Stimulated activated memory B cell treated with anti-CD40 and anti-IgM and Interleukin-4, amounts not matched to agents 10 μg/mL and 1 μg/mL and 100 μg/mL, for 72 hours (primary cell): ENCODE data around the gene PTPRN2.

Source experiments
- ATAC-seq: fragments of 150-1000 bp; cut with Tn5 transposase; 2 replicates; pipeline ENCODE4 v1.10.0; 2021
- H3K27ac Mint-ChIP-seq: one replicate; pipeline ENCODE4 v1.8.0; 2022; ENCODE audit warnings: mild to moderate bottlenecking, mixed read lengths
- H3K27me3 Mint-ChIP-seq: one replicate; pipeline ENCODE4 v1.8.0; 2022; ENCODE audit warnings: mixed read lengths
- H3K36me3 Mint-ChIP-seq: one replicate; pipeline ENCODE4 v1.8.0; 2022; ENCODE audit warnings: mixed read lengths
- H3K4me1 Mint-ChIP-seq: one replicate; pipeline ENCODE4 v1.8.0; 2022; ENCODE audit warnings: mixed read lengths
- H3K4me3 Mint-ChIP-seq: one replicate; pipeline ENCODE4 v1.8.0; 2022; ENCODE audit warnings: mild to moderate bottlenecking, moderate library complexity, mixed read lengths
- H3K9me3 Mint-ChIP-seq: one replicate; pipeline ENCODE4 v1.8.0; 2022; ENCODE audit warnings: mixed read lengths

PTPRN2 gene

DNA sequence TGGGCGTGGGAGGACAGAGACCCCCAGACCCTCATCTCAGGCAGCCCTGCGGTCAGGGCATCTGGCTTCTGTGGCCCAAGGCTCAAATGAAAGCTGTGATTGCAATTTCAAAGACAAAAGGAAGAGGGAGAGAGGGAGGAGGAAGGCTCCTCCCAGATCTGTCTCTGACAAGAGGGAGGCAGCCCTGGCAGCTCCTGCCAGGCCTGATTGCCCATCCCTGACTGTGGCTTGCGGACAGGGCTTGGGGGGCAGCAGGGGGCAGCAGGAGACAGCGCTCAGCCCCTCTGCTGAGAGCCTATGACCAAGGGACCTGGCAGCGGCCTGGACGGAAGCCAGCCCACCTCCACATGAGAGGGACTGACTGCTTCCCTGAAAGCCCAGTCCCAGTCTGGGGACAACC is 91.8 kb downstream of the PTPRN2 start:
- peak; percentile 48 for ATAC-seq
- H3K36me3 Mint-ChIP-seq: no peaks in the 10 kb centered on the region
- peaks cover 18% of the 10 kb centered on the region for H3K27me3 Mint-ChIP-seq
- H3K9me3 Mint-ChIP-seq: no peaks in the 10 kb centered on the region
- peaks cover 6% of the 10 kb centered on the region for H3K4me1 Mint-ChIP-seq
- no peak overlapping the region for H3K4me3 Mint-ChIP-seq
- no peak overlapping the region for H3K27ac Mint-ChIP-seq

DNA sequence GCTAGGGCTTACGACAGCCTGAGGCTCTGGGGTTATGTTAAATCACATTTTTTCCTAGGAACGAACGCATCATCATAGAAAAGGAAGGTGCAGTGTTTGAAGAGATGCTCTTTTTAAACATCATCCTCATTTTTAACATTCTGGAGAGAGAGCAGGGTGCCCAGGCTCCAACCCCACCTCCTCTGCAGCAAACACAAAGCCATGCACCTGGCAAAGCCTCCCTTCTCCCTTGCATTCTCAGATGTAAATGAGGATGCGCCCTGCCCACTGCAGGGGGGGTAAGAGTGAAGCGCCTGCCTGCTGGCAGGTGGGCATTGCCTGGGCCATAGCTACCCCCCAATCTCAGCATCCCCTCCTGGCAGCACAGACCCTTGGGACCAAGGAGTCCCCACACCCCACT is 92.4 kb downstream of the PTPRN2 start:
- Mint-ChIP-seq H3K27me3 (peaks cover 18% of the 10 kb centered on the region), H3K9me3 (no peaks in the 10 kb centered on the region), H3K27ac (no peak overlapping the region), H3K36me3 (no peaks in the 10 kb centered on the region), H3K4me3 (no peak overlapping the region), H3K4me1 (peaks cover 6% of the 10 kb centered on the region)
- no peak for ATAC-seq

DNA sequence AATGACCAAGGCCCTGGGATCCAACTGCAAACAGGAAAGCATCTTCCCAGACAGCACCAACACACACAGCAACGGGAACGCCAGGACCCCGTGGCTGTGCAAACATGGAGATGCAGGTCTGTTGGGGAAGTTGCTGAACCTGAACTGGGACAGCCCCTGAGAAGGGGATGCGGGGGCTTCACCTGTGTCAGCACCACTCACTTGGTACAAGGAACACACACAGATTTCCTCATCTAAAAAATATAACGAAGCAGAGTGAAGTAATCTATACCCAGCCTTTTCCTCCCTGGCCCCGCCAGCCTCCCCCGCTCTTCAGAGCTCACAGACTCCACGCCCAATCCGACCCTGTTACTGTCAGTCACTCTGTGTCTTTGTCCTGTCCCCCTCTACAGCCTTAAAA is 93.0 kb downstream of the PTPRN2 start:
- Mint-ChIP-seq H3K9me3 (no peaks in the 10 kb centered on the region), H3K36me3 (no peaks in the 10 kb centered on the region), H3K27ac (no peak overlapping the region), H3K4me1 (peaks cover 6% of the 10 kb centered on the region), H3K27me3 (peaks cover 18% of the 10 kb centered on the region), H3K4me3 (no peak overlapping the region)
- no peak for ATAC-seq

DNA sequence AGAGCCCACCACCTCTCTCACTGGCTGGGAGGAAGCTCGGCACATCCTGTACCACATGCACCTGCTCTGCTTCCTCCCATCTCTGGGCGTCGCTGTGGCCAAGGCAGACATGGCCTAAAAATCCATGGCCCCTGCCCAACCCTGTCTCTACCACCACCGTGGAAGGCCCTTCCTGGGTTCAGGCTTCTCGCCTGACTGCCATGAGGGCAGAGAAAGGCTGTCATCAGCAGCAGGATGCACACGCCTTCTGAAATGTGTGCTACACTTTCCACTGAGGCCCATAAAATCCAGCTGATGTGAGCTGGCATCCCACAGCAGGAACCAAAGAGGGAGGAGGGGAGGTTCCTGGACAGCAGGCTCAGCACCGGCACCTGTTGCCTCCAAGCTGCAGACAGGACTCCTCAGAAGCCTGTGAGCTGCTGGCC is 93.4 kb downstream of the PTPRN2 start:
- H3K27ac Mint-ChIP-seq: no peak overlapping the region
- no peaks in the 10 kb centered on the region for H3K9me3 Mint-ChIP-seq
- H3K36me3 Mint-ChIP-seq: no peaks in the 10 kb centered on the region
- H3K27me3 Mint-ChIP-seq: peaks cover 18% of the 10 kb centered on the region
- H3K4me1 Mint-ChIP-seq: peaks cover 6% of the 10 kb centered on the region
- peak; percentile 52 for ATAC-seq
- H3K4me3 Mint-ChIP-seq: no peak overlapping the region

DNA sequence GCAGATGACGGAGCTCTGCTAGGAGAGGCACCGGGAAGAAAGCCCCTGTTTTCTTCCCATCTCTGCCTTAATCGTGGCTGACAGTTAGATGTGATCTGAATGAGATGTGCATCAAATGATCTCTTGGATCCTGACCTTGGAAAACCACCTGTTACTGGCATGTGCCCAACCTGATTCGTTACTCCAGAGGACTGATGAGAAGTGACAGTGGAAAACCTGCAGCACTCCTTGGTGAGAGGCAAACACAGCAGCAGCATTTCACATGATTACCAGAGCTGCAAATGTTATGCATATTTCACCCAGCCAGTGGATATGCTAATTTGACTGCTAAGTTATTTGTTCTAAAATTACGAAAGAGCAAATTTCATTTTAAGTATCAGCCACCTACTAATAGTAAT is 95.3 kb downstream of the PTPRN2 start:
- Mint-ChIP-seq H3K27me3 (peaks cover 4% of the 10 kb centered on the region), H3K36me3 (no peaks in the 10 kb centered on the region), H3K27ac (no peak overlapping the region), H3K4me1 (peaks cover 6% of the 10 kb centered on the region), H3K9me3 (no peaks in the 10 kb centered on the region), H3K4me3 (no peak overlapping the region)
- no peak for ATAC-seq

DNA sequence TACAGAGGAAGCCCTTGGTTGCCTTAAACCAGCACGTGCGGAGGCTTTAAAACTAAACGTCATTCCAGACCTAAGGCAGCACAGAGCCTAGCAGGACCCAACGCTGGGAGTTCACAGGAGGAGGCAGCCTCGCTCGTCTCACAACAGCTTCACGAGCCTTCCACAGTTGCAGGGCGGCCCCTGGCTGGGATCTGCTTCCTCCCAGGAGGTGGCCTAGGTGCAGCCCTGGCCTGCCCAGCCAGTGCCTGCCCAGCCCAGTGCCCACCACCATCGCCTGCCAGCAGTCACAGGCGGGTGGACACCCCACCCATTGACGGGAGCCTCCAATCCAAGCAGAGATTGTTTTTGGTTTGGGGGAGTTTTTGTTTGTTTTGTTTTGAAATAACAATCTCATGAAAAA is 96.5 kb downstream of the PTPRN2 start:
- Mint-ChIP-seq H3K27me3 (no peaks in the 10 kb centered on the region), H3K4me1 (peaks cover 6% of the 10 kb centered on the region), H3K4me3 (no peak overlapping the region), H3K27ac (no peak overlapping the region), H3K36me3 (no peaks in the 10 kb centered on the region), H3K9me3 (peaks cover 3% of the 10 kb centered on the region)
- no peak for ATAC-seq

DNA sequence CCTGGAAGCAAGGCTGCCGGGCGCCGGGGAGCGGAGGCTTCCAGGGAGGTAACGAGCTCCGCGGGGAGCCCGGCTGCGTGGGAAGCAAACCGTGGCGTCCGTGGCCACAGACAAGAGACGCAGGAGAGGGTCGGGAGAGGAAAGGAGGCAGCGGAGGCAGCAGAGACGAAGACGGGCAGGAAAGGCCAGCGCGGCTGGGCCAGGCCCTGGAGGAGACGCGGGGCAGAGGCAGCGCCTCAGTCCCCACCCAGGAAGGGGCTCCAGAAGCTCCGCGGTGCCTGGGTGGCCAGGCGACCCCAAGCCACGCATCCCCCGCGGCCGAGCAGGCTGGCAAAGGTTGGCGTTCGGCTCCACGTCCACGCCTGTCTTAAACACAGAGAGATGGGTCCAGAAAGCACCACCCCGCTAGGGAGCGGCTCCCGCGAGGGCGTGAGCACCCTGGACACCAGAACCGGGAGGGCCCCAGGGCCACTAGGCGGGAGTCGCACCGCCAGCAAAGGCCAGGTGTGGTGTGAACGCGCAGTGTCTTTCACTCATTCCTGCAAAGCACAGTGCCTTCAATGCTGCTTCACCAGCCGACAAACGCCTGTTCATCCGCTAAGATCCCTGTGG is 97.3 kb downstream of the PTPRN2 start:
- peaks cover 6% of the 10 kb centered on the region for H3K9me3 Mint-ChIP-seq
- no peak overlapping the region for H3K27ac Mint-ChIP-seq
- ATAC-seq: no peak
- H3K27me3 Mint-ChIP-seq: no peaks in the 10 kb centered on the region
- H3K4me3 Mint-ChIP-seq: no peak overlapping the region
- H3K4me1 Mint-ChIP-seq: no peaks in the 10 kb centered on the region
- H3K36me3 Mint-ChIP-seq: no peaks in the 10 kb centered on the region

DNA sequence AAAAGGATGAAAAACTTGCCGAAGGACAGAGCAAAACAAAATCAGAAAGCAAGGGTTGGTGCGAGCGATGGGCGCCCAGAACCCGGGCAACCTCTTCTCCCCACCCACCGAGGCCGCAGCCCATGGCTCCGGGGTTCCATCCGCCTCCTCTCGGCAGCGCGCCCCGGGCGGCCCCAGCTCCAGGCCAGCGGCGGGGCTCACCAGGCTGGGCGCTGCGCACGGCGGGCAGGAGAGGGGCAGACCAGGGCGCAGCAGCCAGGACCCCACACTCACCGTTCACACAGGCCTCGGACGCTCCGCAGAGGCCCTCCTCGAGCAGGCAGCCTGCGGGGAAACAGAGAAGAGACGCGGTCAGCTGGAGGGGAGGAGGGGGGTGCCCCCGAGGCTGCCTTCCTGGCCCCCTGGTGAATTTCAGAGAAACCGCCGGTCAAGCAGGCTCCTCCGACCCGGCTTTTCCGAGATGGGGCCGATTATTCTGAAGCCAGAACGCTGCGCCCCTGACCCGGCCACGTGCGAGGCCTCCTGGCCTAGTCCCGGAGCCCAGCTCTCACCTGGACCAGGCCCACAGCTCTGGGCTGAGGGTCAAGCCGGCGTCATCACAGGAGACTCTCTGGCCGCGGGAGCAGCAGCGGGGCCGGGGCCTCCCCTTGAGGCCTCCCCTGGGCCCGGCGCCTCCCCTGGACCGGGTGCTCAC is 98.0 kb downstream of the PTPRN2 start:
- Mint-ChIP-seq H3K27me3 (no peaks in the 10 kb centered on the region), H3K27ac (no peak overlapping the region)
- ATAC-seq: no peak

DNA sequence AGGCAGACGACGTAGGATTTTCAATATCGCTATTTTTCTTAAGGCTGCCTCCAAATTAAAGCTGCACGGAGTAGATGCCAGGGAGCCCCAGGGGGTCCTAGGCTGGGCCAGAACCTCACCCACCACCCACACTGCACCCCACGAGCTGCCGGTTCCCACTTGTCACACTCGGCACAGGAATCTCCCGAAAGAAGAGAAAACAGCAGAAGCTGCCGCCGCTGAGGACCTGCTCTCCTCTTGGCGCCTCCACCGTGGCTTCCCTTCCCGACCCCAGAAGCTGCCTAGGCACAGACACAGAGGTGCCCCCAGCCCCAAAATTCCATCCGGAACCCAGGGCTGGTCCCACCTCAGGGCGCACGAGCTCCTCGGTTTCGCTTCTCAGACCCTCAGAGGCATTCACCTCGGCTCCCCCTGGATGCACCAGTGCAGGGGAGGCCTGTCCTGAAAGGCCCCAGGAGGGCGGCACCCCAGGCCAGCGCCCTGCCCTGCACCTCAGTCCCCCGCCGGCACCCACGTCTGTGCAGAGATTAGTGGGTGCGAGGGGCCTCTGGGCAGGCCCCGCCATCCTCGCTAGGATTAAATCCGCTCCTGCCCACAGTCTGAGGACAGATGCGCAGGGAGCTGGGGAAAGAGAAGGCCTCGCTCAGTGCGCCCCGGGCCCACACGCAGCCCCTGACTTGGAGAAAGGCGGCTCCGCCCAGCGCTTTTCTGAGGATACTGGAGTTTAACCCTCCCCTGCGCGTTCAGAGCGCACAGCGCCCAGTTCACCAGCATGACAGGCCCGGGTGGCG is 99.2 kb downstream of the PTPRN2 start:
- peak; percentile 37 for ATAC-seq
- no peak overlapping the region for H3K27ac Mint-ChIP-seq
- H3K4me3 Mint-ChIP-seq: no peak overlapping the region
- H3K9me3 Mint-ChIP-seq: peaks cover 6% of the 10 kb centered on the region
- H3K27me3 Mint-ChIP-seq: no peaks in the 10 kb centered on the region
- H3K36me3 Mint-ChIP-seq: no peaks in the 10 kb centered on the region
- no peaks in the 10 kb centered on the region for H3K4me1 Mint-ChIP-seq

More for the DNA sequence above, 98.0 kb downstream of the PTPRN2 start:
- no peaks in the 10 kb centered on the region for H3K36me3 Mint-ChIP-seq
- H3K9me3 Mint-ChIP-seq: peaks cover 6% of the 10 kb centered on the region
- no peaks in the 10 kb centered on the region for H3K4me1 Mint-ChIP-seq
- no peak overlapping the region for H3K4me3 Mint-ChIP-seq

DNA sequence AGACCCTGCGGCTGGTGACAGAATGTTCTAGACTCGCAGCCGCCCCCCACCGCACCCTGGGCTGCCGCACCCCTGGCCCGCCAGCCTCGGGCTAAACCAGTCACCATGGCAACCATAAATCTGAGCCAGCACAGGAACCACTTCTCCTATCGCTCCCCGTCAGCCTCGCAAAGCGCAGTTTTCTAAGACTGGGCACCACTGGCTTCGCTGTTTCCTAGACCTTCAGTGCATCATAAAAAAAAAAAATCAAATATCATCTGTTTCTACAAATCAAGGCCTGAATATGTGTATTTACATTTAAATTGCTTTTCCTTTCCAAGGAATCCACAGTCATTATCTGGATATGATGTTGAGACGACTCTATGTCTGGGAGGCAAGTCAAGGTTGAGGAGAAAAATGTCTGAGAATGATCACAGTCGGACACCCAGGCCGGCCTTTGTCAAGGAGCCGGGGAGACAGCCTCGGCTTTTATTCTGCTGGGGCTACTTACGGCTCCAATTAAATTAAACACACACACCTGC is 99.9 kb downstream of the PTPRN2 start:
- Mint-ChIP-seq H3K27me3 (no peaks in the 10 kb centered on the region), H3K4me1 (no peaks in the 10 kb centered on the region)

DNA sequence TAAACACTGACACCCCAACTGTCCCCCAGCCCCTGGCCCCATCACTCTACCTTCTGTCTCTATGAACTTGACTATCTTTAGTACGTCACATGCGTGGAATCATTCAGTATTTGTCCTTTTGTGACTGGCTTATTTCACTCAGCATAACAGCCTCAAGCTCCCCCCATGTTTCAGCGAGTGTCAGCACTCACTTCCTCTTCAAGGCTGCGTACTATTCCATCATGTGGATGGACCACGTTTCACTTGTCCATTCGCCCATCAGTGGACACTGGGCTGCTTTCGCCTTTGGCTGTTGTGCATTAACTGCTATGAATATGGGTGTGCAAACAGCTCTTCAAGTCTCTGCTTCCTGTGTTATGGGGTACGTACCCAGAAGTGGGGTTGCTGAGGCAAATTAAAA is 100.7 kb downstream of the PTPRN2 start:
- peaks cover 6% of the 10 kb centered on the region for H3K9me3 Mint-ChIP-seq
- ATAC-seq: no peak
- H3K27ac Mint-ChIP-seq: no peak overlapping the region

More for the DNA sequence above, 99.9 kb downstream of the PTPRN2 start:
- no peak for ATAC-seq
- Mint-ChIP-seq H3K9me3 (peaks cover 6% of the 10 kb centered on the region), H3K36me3 (no peaks in the 10 kb centered on the region), H3K4me3 (no peak overlapping the region), H3K27ac (no peak overlapping the region)

DNA sequence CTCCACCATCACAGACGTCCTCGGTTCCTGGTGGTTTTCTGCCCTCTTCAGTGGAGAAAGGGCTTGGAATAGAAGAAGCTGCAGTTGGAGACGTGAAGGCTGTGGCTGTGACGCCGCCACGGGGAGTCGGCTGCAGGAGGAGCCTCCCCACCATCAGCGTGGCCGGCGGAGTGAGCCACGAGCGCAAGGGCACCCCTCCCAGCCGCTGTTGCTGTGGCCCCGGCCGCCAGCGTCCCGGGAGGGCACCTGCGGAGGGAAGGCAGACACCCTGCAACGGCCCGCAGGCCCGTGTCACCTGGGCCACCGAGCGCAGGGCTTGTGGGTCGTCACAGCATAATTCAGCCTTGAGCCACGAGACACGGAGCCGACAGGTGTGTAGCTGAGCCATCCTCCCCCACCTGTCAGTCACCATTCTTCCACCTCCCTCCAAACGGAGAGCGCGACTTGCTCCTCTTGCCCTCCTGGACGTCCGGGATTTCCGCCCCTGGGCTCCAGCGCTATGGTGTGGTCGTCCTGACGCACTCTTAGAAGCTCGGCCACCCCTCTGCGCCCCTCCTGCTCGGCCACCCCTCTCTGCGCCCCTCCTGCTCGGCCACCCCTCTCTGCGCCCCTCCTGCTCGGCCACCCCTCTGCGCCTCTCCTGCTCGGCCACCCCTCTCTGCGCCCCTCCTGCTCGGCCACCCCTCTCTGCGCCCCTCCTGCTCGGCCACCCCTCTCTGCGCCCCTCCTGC is 102.7 kb downstream of the PTPRN2 start:
- Mint-ChIP-seq H3K9me3 (peaks cover 9% of the 10 kb centered on the region), H3K27ac (no peak overlapping the region), H3K36me3 (no peaks in the 10 kb centered on the region), H3K27me3 (no peaks in the 10 kb centered on the region), H3K4me1 (no peaks in the 10 kb centered on the region), H3K4me3 (no peak overlapping the region)
- ATAC-seq: no peak

More for the DNA sequence above, 100.7 kb downstream of the PTPRN2 start:
- Mint-ChIP-seq H3K4me1 (no peaks in the 10 kb centered on the region), H3K27me3 (no peaks in the 10 kb centered on the region), H3K36me3 (no peaks in the 10 kb centered on the region), H3K4me3 (no peak overlapping the region)

DNA sequence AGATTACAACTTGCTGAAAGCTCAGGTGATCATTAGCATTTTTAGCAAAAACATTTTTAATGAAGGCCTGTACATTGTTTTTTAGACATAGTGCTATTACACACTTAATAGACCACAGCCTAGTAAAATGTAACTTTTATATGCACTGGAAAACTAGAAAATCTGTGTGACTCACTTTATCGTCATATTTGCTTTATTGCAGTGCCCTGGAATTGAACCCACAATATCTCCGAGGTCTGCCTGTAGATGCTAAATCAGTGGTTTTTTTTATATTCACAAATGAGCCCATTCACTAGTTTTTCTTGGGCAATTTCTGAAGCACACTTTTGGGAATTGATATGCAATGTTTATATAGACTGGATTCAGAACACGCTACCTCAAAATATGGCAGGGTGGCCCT is 105.1 kb downstream of the PTPRN2 start:
- Mint-ChIP-seq H3K4me1 (no peaks in the 10 kb centered on the region), H3K9me3 (peaks cover 9% of the 10 kb centered on the region), H3K36me3 (no peaks in the 10 kb centered on the region), H3K4me3 (no peak overlapping the region), H3K27ac (no peak overlapping the region), H3K27me3 (peaks cover 7% of the 10 kb centered on the region)
- ATAC-seq: no peak

DNA sequence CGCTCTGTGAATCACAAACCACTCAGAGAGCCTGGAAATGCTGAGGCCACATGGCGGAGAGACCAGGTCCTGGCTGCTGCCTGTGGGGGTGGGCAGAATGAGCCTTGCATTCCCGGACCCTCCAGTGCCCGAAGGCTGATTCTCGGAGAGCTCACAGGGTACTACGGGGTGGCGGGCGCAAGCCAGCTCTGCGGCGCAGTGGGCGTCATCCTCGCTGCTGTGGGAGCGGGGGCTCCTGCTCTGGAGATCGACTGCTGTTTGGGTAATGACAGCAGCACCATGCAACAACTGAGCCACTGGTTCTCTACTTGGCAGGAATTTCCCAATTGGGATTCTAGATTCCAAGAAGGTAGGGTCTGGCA is 108.0 kb downstream of the PTPRN2 start:
- H3K27ac Mint-ChIP-seq: no peak overlapping the region
- H3K4me3 Mint-ChIP-seq: no peak overlapping the region
- no peaks in the 10 kb centered on the region for H3K36me3 Mint-ChIP-seq
- peaks cover 11% of the 10 kb centered on the region for H3K27me3 Mint-ChIP-seq
- peaks cover 5% of the 10 kb centered on the region for H3K9me3 Mint-ChIP-seq
- H3K4me1 Mint-ChIP-seq: no peaks in the 10 kb centered on the region
- no peak for ATAC-seq

DNA sequence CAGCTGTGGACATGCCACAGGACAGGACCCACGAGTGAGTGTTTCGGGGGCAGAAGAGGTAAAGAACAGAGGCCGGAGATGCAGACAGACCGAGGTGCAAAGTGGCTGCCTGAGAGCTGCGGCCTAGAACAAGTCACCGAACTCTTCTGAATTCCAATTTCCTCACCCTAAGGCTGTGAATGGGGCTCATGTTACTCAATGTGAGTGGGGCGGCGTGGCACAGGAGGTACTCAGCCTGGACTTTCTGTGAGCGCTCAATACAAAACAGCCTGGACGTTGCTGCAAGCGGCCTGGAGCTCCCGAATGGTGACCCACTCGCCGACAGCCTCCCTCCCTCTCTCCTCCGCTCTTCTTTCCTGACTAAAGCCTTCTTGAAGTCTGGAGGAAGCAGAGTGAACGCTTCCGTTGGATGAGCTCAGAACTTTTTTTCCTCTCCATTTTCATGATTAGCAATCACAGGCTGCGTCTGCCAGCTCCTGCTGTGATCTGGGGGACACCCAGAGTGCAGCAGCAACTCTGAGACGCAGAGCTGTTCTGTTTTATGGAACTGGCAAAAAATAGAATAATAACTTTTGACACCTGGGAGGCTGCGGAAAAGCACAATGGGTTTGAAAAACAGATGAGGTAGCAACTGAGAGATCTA is 108.5 kb downstream of the PTPRN2 start:
- Mint-ChIP-seq H3K4me3 (no peak overlapping the region), H3K27me3 (peaks cover 16% of the 10 kb centered on the region), H3K9me3 (peaks cover 5% of the 10 kb centered on the region), H3K36me3 (no peaks in the 10 kb centered on the region), H3K27ac (no peak overlapping the region), H3K4me1 (no peaks in the 10 kb centered on the region)
- no peak for ATAC-seq
